Neural cell (in vitro differentiated cells): Measurements from ENCODE around the gene OPRM1. TPM values are rescaled to one million over a fixed set of nuclear protein-coding genes. Genes with fewer than 3 reads are reported as not detected.

Source experiments
- H2AFZ ChIP-seq: fragments of 200-600, 300-800 bp; sonication (generic), shearing (Covaris generic); 2 replicates; pipeline ENCODE4 v1.6.0; 2014; ENCODE audit warnings: low read depth, mild to moderate bottlenecking, antibody characterized with exemption, low read length, moderate library complexity
- H3F3A ChIP-seq: fragments of 200-600 bp; shearing (Covaris generic); 2 replicates; pipeline ENCODE4 v1.6.1; 2016; ENCODE audit warnings: mild to moderate bottlenecking, moderate library complexity, mixed read lengths, antibody characterized with exemption, low read length; ENCODE audit not compliant: insufficient read depth, poor library complexity, severe bottlenecking
- H3K27ac ChIP-seq: fragments of 200-600, 300-800 bp; sonication (generic), shearing (Covaris generic); 2 replicates; pipeline ENCODE4 v1.5.1; 2014; ENCODE audit warnings: mild to moderate bottlenecking, low read length, moderate library complexity
- H3K27me3 ChIP-seq: fragments of 300-800, 200-600 bp; sonication (generic), shearing (Covaris generic); 2 replicates; pipeline ENCODE4 v1.6.0; 2014; ENCODE audit warnings: mild to moderate bottlenecking, low read depth, low read length, moderate library complexity; ENCODE audit not compliant: insufficient read depth
- H3K36me3 ChIP-seq: fragments of 300-800, 200-600 bp; sonication (generic), shearing (Covaris generic); 2 replicates; pipeline ENCODE4 v1.5.1; 2014; ENCODE audit warnings: mild to moderate bottlenecking, antibody characterized with exemption, low read length, moderate library complexity; ENCODE audit not compliant: insufficient read depth
- H3K4me2 ChIP-seq: fragments of 300-800, 200-600 bp; sonication (generic), shearing (Covaris generic); 2 replicates; pipeline ENCODE4 v1.6.0; 2014; ENCODE audit warnings: mild to moderate bottlenecking, low read length
- H3K4me3 ChIP-seq: fragments of 300-800, 200-600 bp; sonication (generic), shearing (Covaris generic); 2 replicates; pipeline ENCODE4 v1.5.1; 2014; ENCODE audit warnings: mild to moderate bottlenecking, low read length, moderate library complexity
- H3K79me2 ChIP-seq: fragments of 200-600 bp; shearing (Covaris generic); replicated peaks from 2 replicates; pipeline ENCODE4 v1.6.0; 2014; ENCODE audit warnings: mild to moderate bottlenecking, low read length, moderate library complexity; ENCODE audit not compliant: insufficient read depth
- H3K9ac ChIP-seq: fragments of 300-800, 200-600 bp; sonication (generic), shearing (Covaris generic); 2 replicates; pipeline ENCODE4 v1.6.1; 2016; ENCODE audit warnings: mild to moderate bottlenecking, low read length, mixed read lengths
- H3K9me2 ChIP-seq: fragments of 200-600 bp; shearing (Covaris generic); 2 replicates; pipeline ENCODE4 v1.6.1; 2016; ENCODE audit warnings: mild to moderate bottlenecking, low read length, mixed read lengths; ENCODE audit not compliant: insufficient read depth
- H3K9me3 ChIP-seq: fragments of 200-600, 300-800 bp; sonication (generic), shearing (Covaris generic); 2 replicates; pipeline ENCODE4 v1.6.1; 2016; ENCODE audit warnings: mild to moderate bottlenecking, mixed run types, low read length, moderate library complexity, mixed read lengths
- H4K20me1 ChIP-seq: fragments of 200-600 bp; shearing (Covaris generic); 2 replicates; pipeline ENCODE4 v1.6.1; 2016; ENCODE audit warnings: mild to moderate bottlenecking, mixed run types; ENCODE audit not compliant: insufficient read depth
- EP300 ChIP-seq: fragments of 450-650 bp; conservative IDR thresholded peaks from 2 replicates; pipeline ENCODE4 v1.6.1; 2014; ENCODE audit warnings: antibody characterized with exemption, mild to moderate bottlenecking, moderate library complexity; ENCODE audit not compliant: poor library complexity, severe bottlenecking
- EZH2 ChIP-seq: fragments of 200-600, 300-800 bp; shearing (Covaris generic), sonication (generic); IDR thresholded peaks from 2 replicates; pipeline ENCODE4 v1.6.1; 2014; ENCODE audit warnings: antibody characterized with exemption, low read length, borderline replicate concordance, mild to moderate bottlenecking; ENCODE audit not compliant: insufficient read depth, poor library complexity, severe bottlenecking
- MXI1 ChIP-seq: fragments of 450-650 bp; conservative IDR thresholded peaks from 2 replicates; pipeline ENCODE4 v1.6.1; 2014; ENCODE audit warnings: antibody characterized with exemption, mild to moderate bottlenecking; ENCODE audit not compliant: poor library complexity, severe bottlenecking
- POLR2AphosphoS5 ChIP-seq: IDR thresholded peaks from 2 replicates; pipeline ENCODE4 v1.6.1; 2012
- RAD21 ChIP-seq: fragments of 450-650 bp; conservative IDR thresholded peaks from 2 replicates; pipeline ENCODE4 v1.6.1; 2014; ENCODE audit warnings: antibody characterized with exemption, mild to moderate bottlenecking, moderate library complexity
- SMC3 ChIP-seq: fragments of 450-650 bp; conservative IDR thresholded peaks from 2 replicates; pipeline ENCODE4 v1.6.1; 2014; ENCODE audit warnings: antibody characterized with exemption, mild to moderate bottlenecking, moderate library complexity; ENCODE audit not compliant: poor library complexity
- TAF1 ChIP-seq: IDR thresholded peaks from 2 replicates; pipeline ENCODE4 v1.6.1; 2012; ENCODE audit warnings: low read depth
- polyA plus RNA-seq: library from polyadenylated mRNA; depleted of rRNA; stranded (reverse); fragments of >200 nt; gene quantifications from 2 replicates; pipeline ENCODE4 v1.2.3, GENCODE V29; 2014
- TF ChIP-seq, protein P1 (sequence below): IDR thresholded peaks from 2 replicates; pipeline ENCODE4 v1.6.1; 2012; ENCODE audit warnings: borderline replicate concordance
- TF ChIP-seq, protein P2 (sequence below): fragments of 450-650 bp; IDR thresholded peaks from 2 replicates; pipeline ENCODE4 v1.5.1; 2014; ENCODE audit warnings: antibody characterized with exemption, mild to moderate bottlenecking, moderate library complexity; ENCODE audit not compliant: poor library complexity, severe bottlenecking

OPRM1 gene
- polyA plus RNA-seq, 1 donor from 2014 or later, result 1.5 TPM

DNA sequence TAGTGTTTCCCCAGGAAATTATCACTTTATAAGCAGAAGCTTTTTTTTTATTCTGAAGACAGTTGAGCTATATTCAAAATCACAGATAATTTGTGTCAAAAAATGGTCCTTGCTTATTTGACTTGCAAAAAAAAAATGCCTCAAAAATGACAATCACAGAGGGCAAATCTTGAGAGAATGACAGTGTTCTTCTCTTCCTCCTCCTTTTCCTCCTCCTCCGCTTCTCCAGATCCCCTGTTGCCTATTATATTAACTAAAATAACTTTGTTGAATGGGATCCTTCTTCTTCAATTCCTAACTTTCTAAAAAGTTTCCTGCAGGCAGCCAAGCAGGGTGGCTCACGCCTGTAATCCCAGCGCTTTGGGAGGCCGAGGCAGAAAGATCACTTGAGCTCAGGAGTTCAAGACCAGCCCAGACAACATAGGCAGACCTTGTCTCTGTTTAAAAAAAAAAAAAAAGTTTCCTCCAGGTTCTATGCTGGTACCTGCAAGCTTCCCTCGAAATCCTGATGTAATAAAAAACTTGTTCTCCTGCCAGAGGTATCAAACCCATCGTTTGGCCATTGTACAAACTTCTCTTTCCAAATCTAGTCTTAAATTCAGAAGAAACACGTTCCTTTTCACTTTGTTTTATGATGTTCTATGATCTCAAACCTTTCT, 189.0 kb downstream of the OPRM1 start (continued):
- TF ChIP-seq, protein P1, sequence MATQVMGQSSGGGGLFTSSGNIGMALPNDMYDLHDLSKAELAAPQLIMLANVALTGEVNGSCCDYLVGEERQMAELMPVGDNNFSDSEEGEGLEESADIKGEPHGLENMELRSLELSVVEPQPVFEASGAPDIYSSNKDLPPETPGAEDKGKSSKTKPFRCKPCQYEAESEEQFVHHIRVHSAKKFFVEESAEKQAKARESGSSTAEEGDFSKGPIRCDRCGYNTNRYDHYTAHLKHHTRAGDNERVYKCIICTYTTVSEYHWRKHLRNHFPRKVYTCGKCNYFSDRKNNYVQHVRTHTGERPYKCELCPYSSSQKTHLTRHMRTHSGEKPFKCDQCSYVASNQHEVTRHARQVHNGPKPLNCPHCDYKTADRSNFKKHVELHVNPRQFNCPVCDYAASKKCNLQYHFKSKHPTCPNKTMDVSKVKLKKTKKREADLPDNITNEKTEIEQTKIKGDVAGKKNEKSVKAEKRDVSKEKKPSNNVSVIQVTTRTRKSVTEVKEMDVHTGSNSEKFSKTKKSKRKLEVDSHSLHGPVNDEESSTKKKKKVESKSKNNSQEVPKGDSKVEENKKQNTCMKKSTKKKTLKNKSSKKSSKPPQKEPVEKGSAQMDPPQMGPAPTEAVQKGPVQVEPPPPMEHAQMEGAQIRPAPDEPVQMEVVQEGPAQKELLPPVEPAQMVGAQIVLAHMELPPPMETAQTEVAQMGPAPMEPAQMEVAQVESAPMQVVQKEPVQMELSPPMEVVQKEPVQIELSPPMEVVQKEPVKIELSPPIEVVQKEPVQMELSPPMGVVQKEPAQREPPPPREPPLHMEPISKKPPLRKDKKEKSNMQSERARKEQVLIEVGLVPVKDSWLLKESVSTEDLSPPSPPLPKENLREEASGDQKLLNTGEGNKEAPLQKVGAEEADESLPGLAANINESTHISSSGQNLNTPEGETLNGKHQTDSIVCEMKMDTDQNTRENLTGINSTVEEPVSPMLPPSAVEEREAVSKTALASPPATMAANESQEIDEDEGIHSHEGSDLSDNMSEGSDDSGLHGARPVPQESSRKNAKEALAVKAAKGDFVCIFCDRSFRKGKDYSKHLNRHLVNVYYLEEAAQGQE, result no peak
- TF ChIP-seq POLR2AphosphoS5 (no peak), MXI1 (no peak)

DNA sequence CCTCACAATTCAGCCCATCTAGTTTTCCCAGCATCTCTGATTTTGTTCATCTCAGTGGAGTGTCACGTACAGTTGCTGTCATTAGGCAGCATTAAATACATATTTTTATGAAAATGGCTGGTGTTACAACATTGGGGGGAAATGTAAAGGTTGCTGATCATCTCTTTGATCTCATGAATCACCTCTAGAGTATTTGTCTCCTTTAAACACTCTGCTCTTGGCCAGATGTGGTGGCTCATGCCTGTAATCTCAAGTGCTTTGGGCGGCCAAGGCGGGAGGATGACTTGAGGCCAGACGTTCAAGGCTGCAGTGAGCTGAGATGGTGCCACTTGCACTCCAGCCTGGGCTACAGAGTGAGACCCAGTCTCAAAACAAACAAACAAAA, 189.5 kb downstream of the OPRM1 start:
- Histone ChIP-seq H3K4me2 (no peak overlapping the region), H3K36me3 (no peaks in the 10 kb centered on the region), H3K4me3 (no peak overlapping the region), H3F3A (no peaks in the 10 kb centered on the region), H3K79me2 (no peaks in the 10 kb centered on the region), H3K9me3 (no peaks in the 10 kb centered on the region), H4K20me1 (no peaks in the 10 kb centered on the region), H3K9ac (no peak overlapping the region), H3K9me2 (no peaks in the 10 kb centered on the region), H3K27ac (no peak overlapping the region), H2AFZ (no peak overlapping the region), H3K27me3 (no peaks in the 10 kb centered on the region)
- TF ChIP-seq SMC3 (no peak), TAF1 (no peak), MXI1 (no peak), EZH2 (no peak), POLR2AphosphoS5 (no peak), RAD21 (no peak), EP300 (no peak)
- TF ChIP-seq, protein P1, result no peak
- TF ChIP-seq, protein P2, sequence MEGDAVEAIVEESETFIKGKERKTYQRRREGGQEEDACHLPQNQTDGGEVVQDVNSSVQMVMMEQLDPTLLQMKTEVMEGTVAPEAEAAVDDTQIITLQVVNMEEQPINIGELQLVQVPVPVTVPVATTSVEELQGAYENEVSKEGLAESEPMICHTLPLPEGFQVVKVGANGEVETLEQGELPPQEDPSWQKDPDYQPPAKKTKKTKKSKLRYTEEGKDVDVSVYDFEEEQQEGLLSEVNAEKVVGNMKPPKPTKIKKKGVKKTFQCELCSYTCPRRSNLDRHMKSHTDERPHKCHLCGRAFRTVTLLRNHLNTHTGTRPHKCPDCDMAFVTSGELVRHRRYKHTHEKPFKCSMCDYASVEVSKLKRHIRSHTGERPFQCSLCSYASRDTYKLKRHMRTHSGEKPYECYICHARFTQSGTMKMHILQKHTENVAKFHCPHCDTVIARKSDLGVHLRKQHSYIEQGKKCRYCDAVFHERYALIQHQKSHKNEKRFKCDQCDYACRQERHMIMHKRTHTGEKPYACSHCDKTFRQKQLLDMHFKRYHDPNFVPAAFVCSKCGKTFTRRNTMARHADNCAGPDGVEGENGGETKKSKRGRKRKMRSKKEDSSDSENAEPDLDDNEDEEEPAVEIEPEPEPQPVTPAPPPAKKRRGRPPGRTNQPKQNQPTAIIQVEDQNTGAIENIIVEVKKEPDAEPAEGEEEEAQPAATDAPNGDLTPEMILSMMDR, result no peak
